HK-2 (cell line): Measurements from ENCODE around the gene JAZF1.
"Not testable (repeated sequence)": the region's sequence is repeated elsewhere in the genome, so short reads cannot be mapped to it uniquely, and the experiment has no call there.

ENCODE experiments used
- DNase-seq: peaks from one replicate; pipeline ENCODE4 v3.0.0-alpha.2; 2018; ENCODE audit not compliant: unreplicated experiment

The JAZF1 gene

GRCh38 chr7:27942711-27943110 lies 237.9 kb downstream of the JAZF1 start:
- no peak for DNase-seq

GRCh38 chr7:27941522-27941921 lies 239.1 kb downstream of the JAZF1 start:
- no peak for DNase-seq

- DNase-seq = no peak
These were observed 240.3 kb downstream of the JAZF1 start for GRCh38 chr7:27940341-27940740.

GRCh38 chr7:27939893-27940292 lies 240.7 kb downstream of the JAZF1 start:
- DNase-seq = no peak

- DNase-seq = no peak
These were observed 243.9 kb downstream of the JAZF1 start for GRCh38 chr7:27936768-27937102.

GRCh38 chr7:27936047-27936767 lies 244.4 kb downstream of the JAZF1 start:
- DNase-seq = no peak

GRCh38 chr7:27933671-27934565 lies 246.7 kb downstream of the JAZF1 start:
- DNase-seq = no peak

GRCh38 chr7:27930910-27931476 lies 249.6 kb downstream of the JAZF1 start:
- DNase-seq = no peak

GRCh38 chr7:27929127-27929526 lies 251.5 kb downstream of the JAZF1 start:
- DNase-seq = no peak

GRCh38 chr7:27928001-27928400 lies 252.6 kb downstream of the JAZF1 start:
- no peak for DNase-seq

- DNase-seq = no peak
These were observed 254.9 kb downstream of the JAZF1 start for GRCh38 chr7:27925573-27926201.

- DNase-seq = no peak
These were observed 257.0 kb downstream of the JAZF1 start for GRCh38 chr7:27923642-27923980.

GRCh38 chr7:27922907-27923641 lies 257.5 kb downstream of the JAZF1 start:
- DNase-seq = no peak

- not testable (repeated sequence) for DNase-seq
These were observed 258.2 kb downstream of the JAZF1 start for GRCh38 chr7:27922389-27922788.

- DNase-seq = peak; percentile 34
These were observed 259.3 kb downstream of the JAZF1 start for GRCh38 chr7:27921081-27921836.

GRCh38 chr7:27920281-27920946 lies 260.2 kb downstream of the JAZF1 start:
- no peak for DNase-seq

- DNase-seq = no peak
These were observed 262.1 kb downstream of the JAZF1 start for GRCh38 chr7:27918503-27918902.

GRCh38 chr7:27917774-27918314 lies 262.8 kb downstream of the JAZF1 start:
- DNase-seq = peak; percentile 28

- no peak for DNase-seq
These were observed 263.5 kb downstream of the JAZF1 start for GRCh38 chr7:27917119-27917518.

GRCh38 chr7:27916372-27916771 lies 264.2 kb downstream of the JAZF1 start:
- no peak for DNase-seq
